GM21576 (cell line): ENCODE data around the gene FMO5.
"Not testable (repeated sequence)": the region's sequence is repeated elsewhere in the genome, so short reads cannot be mapped to it uniquely, and the experiment has no call there.

Experiments
- ATAC-seq: cut with Tn5 transposase; IDR thresholded peaks from one replicate; pipeline ENCODE4 v1.9.1; 2021; ENCODE audit warnings: mild to moderate bottlenecking, moderate library complexity; ENCODE audit not compliant: unreplicated experiment

The FMO5 gene

DNA sequence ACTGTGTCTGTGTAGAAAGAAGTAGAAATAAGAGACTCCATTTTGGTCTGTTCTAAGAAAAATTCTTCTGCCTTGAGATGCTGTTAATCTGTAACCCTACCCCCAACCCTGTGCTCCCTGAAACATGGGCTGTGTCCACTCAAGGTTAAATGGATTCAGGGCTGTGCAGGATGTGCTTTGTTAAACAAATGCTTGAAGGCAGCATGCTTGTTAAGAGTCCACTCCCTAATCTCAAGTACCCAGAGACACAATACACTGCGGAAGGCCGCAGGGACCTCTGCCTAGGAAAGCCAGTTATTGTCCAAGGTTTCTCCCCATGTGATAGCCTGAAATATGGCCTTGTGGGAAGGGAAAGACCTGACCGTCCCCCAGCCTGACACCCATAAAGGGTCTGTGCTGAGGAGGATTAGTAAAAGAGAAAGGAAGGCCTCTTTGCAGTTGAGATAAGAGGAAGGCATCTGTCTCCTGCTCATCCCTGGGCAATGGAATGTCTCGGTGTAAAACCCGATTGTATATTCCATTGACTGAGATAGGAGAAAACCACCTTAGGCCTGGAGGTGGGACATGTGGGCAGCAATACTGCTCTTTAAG is 15.1 kb upstream of the FMO5 start:
- not testable (repeated sequence) for ATAC-seq

DNA sequence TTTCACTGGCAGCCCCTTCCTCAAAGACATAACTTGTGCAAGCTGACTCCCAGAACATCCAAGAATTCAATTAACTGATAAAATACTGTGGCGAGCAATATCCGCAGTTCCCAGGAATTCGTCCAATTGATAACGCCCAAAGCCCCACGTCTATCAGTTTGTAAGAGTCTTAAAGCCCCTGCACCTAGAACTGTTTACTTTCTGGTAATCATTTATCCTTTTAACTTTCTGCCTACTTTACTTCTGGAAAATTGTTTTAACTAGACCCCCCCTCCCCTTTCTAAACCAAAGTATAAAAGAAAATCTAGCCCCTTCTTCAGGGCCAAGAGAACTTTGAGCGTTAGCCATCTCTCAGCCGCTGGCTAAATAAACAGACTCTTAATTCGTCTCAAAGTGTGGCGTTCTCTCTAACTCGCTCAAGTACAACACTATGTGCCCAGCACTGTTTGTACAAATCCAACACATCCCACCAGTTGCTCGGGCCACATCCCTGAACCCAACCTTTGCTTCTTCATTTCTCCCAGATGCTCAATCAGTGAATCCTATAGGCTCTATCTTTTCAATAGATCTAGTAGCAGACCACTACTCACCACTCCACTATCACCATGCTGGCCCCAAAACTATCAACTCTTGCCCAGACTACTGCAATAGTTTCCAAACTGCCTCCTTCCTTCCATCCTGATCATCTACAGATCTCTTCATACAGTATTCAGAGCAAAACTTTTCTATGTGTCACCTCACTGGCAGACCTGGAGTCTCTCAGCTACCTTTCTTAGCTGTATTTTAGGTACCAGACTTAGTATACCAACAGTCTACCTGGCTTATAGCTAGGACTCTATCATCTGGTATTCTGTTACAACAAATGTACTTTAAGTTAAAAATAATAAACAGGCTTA is 14.0 kb upstream of the FMO5 start:
- no peak for ATAC-seq

DNA sequence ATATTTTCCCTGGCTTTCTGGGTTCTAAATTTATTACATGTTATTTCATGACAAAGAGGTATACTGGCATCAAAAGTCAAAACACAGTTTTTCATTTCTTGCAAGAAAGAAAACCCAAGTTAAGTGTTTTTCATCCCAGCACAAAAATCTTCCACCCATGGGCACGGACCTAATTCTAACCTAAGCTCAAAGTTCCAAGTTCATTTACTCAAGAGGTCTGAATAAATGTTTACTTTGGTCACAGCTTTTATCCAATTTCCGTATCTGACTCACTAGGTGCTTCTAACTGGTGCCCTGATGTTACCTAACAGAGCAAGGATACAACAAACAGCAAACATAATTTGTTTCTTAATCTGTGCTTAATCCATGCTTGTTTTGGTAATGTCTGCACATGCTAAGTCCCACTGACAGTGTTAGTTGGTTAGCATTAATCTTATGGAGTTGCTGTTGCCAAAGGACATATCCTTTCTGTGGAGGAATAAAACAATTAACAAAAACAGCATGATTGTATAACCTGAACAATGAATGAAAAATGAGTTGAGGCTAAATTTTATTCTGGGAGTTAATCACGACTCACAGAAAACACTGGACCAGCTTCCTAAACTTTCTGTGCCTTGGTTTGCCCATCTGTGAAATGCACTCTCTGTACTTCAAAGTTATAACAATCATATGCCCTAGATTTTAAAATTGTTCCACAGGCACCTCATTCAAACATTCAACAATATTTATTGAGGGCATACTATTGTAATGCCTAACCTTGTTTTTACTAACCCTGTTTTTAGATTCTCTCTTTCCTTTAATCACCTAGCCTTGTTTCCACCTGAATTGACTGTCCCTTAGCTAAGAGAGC is 13.1 kb upstream of the FMO5 start:
- ATAC-seq: no peak

DNA sequence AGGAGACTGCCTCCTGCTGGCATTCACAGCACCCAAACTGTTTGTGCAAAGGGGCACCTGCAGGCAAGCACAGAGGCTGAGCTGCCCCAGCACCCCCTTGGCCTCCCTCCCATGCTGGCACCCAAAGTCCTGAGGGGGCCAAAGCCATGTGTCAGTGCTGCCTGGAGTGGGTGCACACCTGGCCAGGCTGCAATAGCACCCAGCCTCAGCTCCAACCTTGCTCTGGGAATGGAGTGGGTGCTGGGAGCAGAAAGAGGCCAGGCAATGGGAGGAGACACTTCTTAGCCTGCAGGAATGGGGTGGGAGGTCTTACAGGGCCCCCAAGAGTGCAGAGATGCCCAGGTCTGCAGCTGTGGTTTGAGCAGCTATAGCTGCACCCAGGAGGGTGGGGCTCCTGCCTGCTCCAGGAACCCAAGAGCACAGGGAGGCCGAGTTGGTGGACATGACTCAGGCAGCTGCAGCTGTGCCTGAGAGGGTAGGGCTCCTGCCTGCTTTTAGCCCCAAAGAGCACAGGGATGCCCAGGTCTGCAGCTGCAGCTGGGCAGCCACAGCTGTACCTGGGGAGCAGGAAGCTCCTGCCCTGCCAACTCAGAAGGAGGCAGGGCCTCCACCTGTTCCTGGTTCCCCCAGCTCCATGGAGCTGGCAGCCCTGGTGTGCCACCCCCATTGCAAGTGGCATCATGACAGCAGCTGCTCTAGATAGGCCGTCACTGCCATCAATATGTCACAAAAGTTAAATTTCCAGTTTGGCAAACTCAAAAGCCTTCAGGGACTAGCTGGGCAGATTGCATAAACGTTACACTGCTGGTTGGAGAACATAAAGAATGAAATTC is 12.0 kb upstream of the FMO5 start:
- ATAC-seq: no peak

DNA sequence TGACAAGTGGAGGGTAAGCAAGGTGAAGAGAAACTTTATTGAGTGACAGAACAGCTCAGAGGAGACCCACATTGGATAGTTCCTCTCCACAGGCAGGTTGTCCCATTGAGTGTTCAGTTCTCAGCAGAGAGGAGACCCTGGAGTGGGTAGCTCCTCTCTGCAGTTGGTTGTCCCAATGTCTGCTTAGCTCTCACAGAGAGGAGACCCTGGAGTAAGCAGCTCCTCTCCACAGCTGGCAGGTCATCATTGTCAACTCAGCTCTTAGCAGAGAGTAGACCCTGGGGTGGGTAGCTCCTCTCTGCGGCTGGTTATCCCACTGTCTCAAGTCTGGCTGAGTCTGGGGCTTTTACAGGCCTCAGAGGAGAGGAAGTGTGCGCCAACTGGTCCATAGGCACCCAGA is 11.3 kb upstream of the FMO5 start:
- no peak for ATAC-seq

DNA sequence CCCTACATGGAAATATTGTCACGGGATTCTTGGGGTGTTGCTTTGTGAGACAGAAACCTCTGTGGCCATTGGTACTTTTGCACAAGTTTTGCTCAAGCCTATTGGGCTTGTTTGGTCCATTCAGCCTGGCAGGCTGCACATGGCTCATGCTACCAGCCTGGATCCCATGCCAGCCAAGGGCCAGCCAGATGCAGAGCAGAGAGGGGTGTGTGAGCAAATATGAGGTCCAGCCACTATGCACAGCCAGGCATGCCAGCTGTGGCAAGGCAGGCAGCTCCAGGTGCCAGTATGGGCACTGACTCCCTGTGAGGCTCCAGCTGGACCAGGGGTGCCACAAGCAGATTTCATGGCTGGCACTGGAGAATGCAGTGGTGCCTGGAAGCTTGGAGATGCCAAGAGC is 10.7 kb upstream of the FMO5 start:
- ATAC-seq: no peak

DNA sequence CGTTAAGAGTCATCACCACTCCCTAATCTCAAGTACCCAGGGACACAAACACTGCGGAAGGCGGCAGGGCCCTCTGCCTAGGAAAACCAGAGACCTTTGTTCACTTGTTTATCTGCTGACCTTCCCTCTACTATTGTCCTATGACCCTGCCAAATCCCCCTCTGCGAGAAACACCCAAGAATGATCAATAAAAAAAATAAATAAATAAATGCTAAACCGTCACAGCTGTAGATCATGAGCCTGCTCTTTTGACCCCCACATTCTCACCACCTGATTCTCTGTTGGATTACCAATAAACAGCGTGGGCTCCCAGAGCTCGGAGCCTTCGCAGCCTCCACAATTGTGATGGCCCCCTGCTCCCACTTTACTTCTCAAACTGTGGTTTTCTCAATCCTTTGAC is 8.8 kb upstream of the FMO5 start:
- not testable (repeated sequence) for ATAC-seq

DNA sequence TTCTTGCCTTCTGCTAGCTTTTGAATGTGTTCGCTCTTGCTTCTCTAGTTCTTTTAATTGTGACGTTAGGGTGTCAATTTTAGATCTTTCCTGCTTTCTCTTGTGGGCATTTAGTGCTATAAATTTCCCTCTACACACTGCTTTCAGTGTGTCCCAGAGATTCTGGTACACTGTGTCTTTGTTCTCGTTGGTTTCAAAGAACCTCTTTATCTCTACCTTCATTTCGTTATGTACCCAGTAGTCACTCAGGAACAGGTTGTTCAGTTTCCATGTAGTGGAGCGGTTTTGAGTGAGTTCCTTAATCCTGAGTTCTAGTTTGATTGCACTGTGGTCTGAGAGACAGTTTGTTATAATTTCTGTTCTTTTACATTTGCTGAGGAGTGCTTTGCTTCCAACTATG is 5.9 kb upstream of the FMO5 start:
- ATAC-seq: not testable (repeated sequence)

DNA sequence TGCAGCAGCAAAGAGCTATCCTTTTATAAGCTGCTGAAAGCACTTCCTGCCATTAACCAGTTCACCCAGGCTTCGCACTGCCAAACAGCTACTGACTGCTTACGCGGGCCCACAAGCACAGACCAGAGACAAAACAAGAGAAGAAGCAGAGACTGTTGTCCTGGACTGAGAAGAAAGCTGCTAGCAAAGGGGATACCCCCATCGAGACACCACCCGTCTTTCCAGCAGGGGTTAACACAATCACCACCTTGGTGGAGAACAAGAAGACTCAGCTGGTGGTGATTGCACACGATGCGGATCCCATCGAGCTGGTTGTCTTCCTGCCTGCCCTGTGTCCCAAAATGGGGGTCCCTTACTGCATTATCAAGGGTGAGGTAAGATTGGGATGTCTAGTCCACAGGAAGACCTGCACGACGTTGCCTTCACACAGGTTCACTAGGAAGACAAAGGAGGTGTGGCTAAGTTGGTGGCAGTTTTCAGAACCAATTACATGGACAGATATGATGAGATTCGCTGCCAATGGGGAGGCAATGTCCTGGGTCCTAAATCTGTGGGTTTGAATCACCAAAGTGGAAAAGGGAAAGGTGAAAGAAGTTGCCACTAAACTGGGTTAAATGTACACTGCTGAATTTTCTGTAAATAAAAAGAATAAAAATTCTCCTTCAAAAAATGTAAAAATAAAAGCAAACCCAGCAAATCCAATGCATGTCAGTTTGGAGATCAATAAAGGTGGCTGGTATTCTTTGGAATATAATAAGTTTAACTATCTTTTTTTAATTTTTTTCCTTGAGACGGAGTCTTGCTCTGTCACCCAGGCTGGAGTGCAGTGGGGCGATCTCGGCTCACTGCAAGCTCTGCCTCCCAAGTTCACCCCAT is 1.2 kb downstream of the FMO5 start:
- ATAC-seq: no peak

DNA sequence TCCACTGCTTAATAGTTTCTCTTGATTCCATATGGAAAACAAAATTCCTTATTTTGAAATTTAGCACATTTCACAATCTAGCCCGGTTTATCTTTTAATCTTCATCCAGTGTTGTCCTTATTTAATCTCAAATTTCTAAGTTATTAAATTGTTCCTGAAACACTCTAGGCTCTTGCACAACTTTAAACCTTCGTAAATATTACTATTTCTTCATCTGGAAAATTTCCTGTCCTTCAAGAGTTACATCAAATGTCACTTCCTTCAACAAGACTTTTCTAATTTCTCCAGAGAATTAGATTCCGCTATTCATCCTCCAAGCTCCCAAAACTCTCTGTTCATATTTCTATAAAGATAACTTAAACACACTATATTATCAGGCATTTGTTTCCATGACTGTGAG is 6.5 kb downstream of the FMO5 start:
- no peak for ATAC-seq

DNA sequence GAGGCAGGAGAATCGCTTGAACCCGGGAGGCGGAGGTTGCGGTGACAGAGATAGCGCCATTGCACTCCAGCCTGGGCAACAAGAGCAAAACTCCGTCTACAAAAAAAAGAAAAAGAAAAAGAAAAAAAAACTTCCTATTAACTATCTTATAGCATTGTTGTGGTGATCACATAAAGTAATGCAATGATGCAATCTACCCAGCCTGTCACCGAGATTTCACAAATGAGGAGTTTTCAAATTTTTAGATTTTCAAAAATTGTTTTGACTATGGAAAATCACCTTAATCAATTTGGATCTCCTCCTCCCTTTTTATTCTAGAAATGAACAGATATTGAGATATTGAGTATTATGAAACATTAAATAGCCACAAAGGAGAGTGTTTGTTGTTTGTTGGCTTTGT is 8.0 kb downstream of the FMO5 start:
- no peak for ATAC-seq

DNA sequence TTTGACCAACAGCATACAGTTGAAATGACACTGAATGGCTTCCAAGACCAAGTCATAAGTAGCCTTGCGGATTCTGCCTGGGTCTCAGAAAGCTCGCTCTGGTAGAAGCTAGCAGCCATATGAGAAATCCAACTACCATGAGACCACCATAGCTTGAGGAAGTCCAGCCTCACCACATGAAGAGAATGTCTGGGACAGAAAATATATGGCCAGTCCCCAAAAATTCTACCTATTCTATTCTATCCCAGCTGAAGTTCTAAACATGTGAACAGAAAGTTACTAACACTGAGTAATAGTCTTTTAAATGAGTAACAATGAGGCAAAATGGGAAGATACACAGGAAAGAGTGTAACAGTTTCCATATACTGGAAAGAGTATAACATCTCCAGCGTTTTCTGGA is 9.0 kb downstream of the FMO5 start:
- no peak for ATAC-seq

DNA sequence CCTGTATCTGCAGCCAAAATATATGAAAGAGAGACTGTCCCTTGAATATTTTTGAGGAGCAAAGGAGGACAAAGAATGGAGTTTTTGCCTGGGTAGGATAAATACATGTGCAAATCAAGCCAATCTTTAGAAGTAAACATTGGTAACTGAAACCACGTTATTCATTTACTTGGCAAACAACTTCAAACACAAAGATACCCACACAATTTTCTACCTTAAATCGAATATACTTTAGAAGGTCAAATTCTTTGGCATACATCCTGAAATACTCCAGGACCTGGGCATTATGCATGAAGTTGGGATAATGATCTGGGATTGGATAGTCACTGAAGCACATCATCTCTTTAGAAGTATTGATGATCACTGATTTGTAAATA is 9.6 kb downstream of the FMO5 start:
- ATAC-seq: no peak

DNA sequence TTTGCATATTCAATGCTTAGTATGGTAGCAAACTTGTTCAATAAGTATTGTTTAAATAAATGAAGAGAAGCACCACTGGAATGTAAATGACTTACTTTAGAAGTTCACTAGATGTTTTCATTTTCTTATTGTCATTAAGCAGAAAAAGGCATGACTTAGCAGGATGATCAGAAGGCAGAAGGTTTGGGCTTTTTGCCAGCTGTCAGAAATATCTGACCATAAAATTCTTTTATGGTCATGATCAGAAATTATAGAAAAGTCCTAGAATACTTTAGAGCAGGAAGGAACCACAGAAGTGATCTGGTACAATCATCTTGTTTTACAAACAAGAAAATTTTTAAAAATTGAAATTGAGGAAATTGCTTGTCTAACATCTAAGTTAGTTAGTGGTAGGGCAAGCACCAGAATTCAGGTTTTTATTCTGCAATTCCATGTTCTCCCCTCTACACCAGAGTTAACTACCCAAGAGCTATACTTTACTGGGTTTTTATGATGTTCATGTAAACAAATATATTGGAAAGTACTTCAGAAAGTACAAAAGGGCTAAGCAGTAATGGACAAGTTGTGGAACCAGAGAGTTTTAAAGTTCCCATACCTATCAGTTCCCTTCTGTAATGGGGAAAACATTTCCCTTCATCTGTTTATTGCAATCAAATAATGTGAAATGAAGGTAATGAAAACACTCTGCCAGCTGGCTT is 10.1 kb downstream of the FMO5 start:
- no peak for ATAC-seq

DNA sequence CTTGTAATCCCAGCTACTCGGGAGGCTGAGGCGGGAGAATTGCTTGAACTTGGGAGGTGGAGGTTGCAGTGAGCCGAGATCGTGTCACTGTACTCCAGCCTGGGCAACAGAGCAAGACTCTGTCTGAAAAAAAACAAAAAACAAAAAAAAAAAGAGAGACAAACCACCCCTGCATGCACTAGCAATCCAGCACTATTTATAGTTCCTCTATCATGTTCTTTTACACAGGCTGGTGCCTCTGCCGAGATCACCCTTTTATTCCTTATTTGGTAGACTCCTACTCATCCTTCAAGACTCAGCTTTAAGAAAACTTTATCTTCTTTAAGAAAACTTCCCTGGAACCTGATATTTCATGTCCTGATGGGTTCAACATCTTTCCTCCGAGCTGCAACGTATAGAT is 10.8 kb downstream of the FMO5 start:
- ATAC-seq: no peak

DNA sequence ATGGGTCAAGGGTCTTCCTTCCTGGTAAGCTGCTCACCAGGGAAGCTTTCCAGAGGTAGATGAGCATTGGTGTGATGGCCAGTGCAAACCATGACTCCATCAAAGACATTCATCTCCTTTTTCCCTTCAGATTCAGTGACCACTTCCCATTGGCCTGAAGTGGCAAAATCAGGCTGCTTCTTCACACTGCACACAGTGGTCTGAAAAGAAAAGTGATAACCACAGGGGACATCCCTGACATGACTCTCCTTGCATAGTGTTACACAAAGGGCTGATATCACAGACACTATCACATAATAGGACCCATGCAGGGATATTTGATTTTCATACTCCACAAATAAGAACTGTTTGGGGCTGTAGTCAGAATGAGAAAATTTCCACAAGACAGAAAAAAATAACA is 11.9 kb downstream of the FMO5 start:
- no peak for ATAC-seq

DNA sequence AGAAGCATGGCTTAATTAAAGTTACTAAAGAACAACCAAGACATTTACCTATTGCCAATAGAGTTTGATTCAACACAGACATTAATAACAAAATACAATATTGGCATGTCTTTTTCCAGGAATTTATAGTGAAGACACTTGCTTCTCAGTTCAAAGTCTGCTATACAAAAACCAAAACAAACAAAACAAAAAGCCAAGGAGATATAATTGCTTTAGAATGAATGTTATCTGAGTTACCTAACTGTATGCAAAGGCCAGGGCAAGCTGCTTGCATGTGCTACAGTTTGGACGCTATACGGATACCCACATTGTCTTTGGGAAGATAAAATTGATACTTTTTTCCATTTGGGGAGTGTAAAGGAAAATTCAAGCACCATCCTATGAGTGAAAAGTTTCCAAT is 13.6 kb downstream of the FMO5 start:
- no peak for ATAC-seq

DNA sequence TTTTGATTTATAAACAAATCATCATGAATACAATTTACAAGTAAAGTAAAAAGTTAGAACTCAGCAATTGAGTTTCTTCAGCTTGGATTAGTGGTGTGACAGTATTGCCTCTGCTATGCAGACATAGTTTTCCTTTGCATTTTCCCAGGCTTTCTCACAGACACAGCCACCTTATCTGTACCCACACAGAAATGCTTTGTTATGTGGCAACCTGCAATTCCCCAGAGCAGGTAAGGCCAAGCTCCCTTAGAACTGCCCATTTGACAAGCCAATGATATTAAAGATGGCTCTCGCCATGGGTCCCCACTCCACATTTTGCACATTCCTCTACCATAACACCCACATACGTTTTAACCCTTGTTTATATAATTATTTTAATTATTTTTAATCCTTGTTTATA is 14.2 kb downstream of the FMO5 start:
- ATAC-seq: no peak
